Activated CD4-positive, alpha-beta memory T cell treated with anti-CD3 and anti-CD28 coated beads, Interleukin-2, amount 10 ng/mL, durations not matched to agents 7 days and 5 days (primary cell): ENCODE data around the gene LRP1. TPM values are rescaled to one million over a fixed set of nuclear protein-coding genes. Genes with fewer than 3 reads are reported as not detected.

Experiments
- CTCF ChIA-PET: fragments of 350-600 bp; sonication (Branson Sonifier 250); formaldehyde crosslinking; loops from one replicate; lab custom pipeline; 2021; ENCODE audit warnings: antibody characterized with exemption, inconsistent platforms; lab: Charles Lee
- POLR2A ChIA-PET: fragments of 350-600 bp; sonication (Branson Sonifier 250); formaldehyde crosslinking; loops from one replicate; lab custom pipeline; 2021; ENCODE audit warnings: antibody characterized with exemption; lab: Charles Lee
- DNase-seq: peaks from one replicate; pipeline ENCODE4 v3.0.0-alpha.2; 2020
- H3K27ac Mint-ChIP-seq: one replicate; pipeline ENCODE4 v1.8.0; 2021; ENCODE audit warnings: mild to moderate bottlenecking, mixed read lengths
- H3K27me3 Mint-ChIP-seq: one replicate; pipeline ENCODE4 v1.8.0; 2021; ENCODE audit warnings: mixed read lengths
- H3K36me3 Mint-ChIP-seq: one replicate; pipeline ENCODE4 v1.8.0; 2021; ENCODE audit warnings: low read depth, mixed read lengths
- H3K4me1 Mint-ChIP-seq: one replicate; pipeline ENCODE4 v1.8.0; 2021; ENCODE audit warnings: mixed read lengths
- H3K4me3 Mint-ChIP-seq: one replicate; pipeline ENCODE4 v1.8.0; 2021; ENCODE audit warnings: mild to moderate bottlenecking, mixed read lengths
- H3K9me3 Mint-ChIP-seq: one replicate; pipeline ENCODE4 v1.8.0; 2021; ENCODE audit warnings: mixed read lengths
- total RNA-seq, 2 experiments: library from RNA; stranded (reverse); gene quantifications; one replicate each; pipeline ENCODE4 v1.2.3, GENCODE V29; 2021

LRP1 gene
- total RNA-seq, 2 experiments from 2014 or later, result 0.60 to 0.86 TPM

GRCh38 chr12:57210461-57210860, 82.2 kb downstream of the LRP1 start:
- Mint-ChIP-seq H3K4me3 (no peak overlapping the region), H3K4me1 (peaks cover 22% of the 10 kb centered on the region)

GRCh38 chr12:57210926-57211692, 82.8 kb downstream of the LRP1 start:
- POLR2A ChIA-PET, result no interaction called here
- Mint-ChIP-seq H3K27ac (no peak overlapping the region), H3K27me3 (peaks cover 29% of the 10 kb centered on the region), H3K9me3 (no peaks in the 10 kb centered on the region), H3K4me3 (no peak overlapping the region), H3K4me1 (peaks cover 29% of the 10 kb centered on the region), H3K36me3 (no peaks in the 10 kb centered on the region)
- CTCF ChIA-PET, result interaction anchor here (1.0 kb wide), 1 partner anchor 33 kb away, joined by 3 read pairs; no protein-coding TSS in a partner anchor
- DNase-seq, result no peak

More at GRCh38 chr12:57210461-57210860, 82.2 kb downstream of the LRP1 start:
- ChIA-PET POLR2A (no interaction called here), CTCF (interaction anchor here (1.0 kb wide), 1 partner anchor 34 kb away, joined by 3 read pairs; no protein-coding TSS in a partner anchor)
- peaks cover 23% of the 10 kb centered on the region for H3K27me3 Mint-ChIP-seq
- DNase-seq, result no peak
- H3K9me3 Mint-ChIP-seq, result no peaks in the 10 kb centered on the region
- H3K36me3 Mint-ChIP-seq, result no peaks in the 10 kb centered on the region
- no peak overlapping the region for H3K27ac Mint-ChIP-seq

- peaks cover 30% of the 10 kb centered on the region for H3K27me3 Mint-ChIP-seq
- CTCF ChIA-PET, result interaction anchor here (1.0 to 8.5 kb wide), 4 partner anchors 15 to 50 kb away, joined by 3 to 253 read pairs (median 57); partner anchors contain the start of gene SHMT2
- no peaks in the 10 kb centered on the region for H3K36me3 Mint-ChIP-seq
- peaks cover 30% of the 10 kb centered on the region for H3K4me1 Mint-ChIP-seq
- H3K9me3 Mint-ChIP-seq, result no peaks in the 10 kb centered on the region
- DNase-seq, result no peak
- no peak overlapping the region for H3K27ac Mint-ChIP-seq
- POLR2A ChIA-PET, result no interaction called here
- H3K4me3 Mint-ChIP-seq, result no peak overlapping the region
Measured at GRCh38 chr12:57211791-57212700, 83.8 kb downstream of the LRP1 start.

GRCh38 chr12:57212701-57213057, 84.4 kb downstream of the LRP1 start:
- CTCF ChIA-PET, result interaction anchor here (0.7 to 8.5 kb wide), 12 partner anchors 15 to 240 kb away, joined by 3 to 253 read pairs (median 4); partner anchors contain the start of gene SHMT2
- no peaks in the 10 kb centered on the region for H3K36me3 Mint-ChIP-seq

GRCh38 chr12:57213058-57213715, 84.9 kb downstream of the LRP1 start:
- Mint-ChIP-seq H3K9me3 (no peaks in the 10 kb centered on the region), H3K4me3 (no peak overlapping the region), H3K36me3 (no peaks in the 10 kb centered on the region), H3K4me1 (peaks cover 39% of the 10 kb centered on the region), H3K27me3 (peaks cover 41% of the 10 kb centered on the region), H3K27ac (peak overlapping the region; percentile 3)
- DNase-seq, result peak; percentile 87
- ChIA-PET POLR2A (interaction anchor here (1.8 to 3.0 kb wide), 3 partner anchors 25 to 101 kb away, joined by 6 to 28 read pairs (median 24); a partner anchor contains a TSS), CTCF (interaction anchor here (0.6 to 8.5 kb wide), 29 partner anchors 10 to 1525 kb away, joined by 3 to 253 read pairs (median 3); partner anchors contain the start of gene SHMT2)

More at GRCh38 chr12:57212701-57213057, 84.4 kb downstream of the LRP1 start:
- POLR2A ChIA-PET, result interaction anchor here (3.0 kb wide), 1 partner anchor 29 kb away, joined by 28 read pairs; no protein-coding TSS in a partner anchor
- no peak overlapping the region for H3K4me3 Mint-ChIP-seq
- H3K27me3 Mint-ChIP-seq, result peaks cover 36% of the 10 kb centered on the region
- no peak overlapping the region for H3K27ac Mint-ChIP-seq
- no peaks in the 10 kb centered on the region for H3K9me3 Mint-ChIP-seq
- peaks cover 36% of the 10 kb centered on the region for H3K4me1 Mint-ChIP-seq
- DNase-seq, result no peak

- no peaks in the 10 kb centered on the region for H3K9me3 Mint-ChIP-seq
- ChIA-PET POLR2A (interaction anchor here (1.8 to 3.0 kb wide), 4 partner anchors 16 to 102 kb away, joined by 6 to 28 read pairs (median 22); partner anchors contain the start of gene SHMT2), CTCF (interaction anchor here (0.6 to 8.5 kb wide), 29 partner anchors 9 to 1526 kb away, joined by 3 to 253 read pairs (median 3); partner anchors contain the start of genes INHBE and SHMT2)
- H3K36me3 Mint-ChIP-seq, result no peaks in the 10 kb centered on the region
- H3K4me3 Mint-ChIP-seq, result no peak overlapping the region
- peaks cover 48% of the 10 kb centered on the region for H3K27me3 Mint-ChIP-seq
- no peak overlapping the region for H3K27ac Mint-ChIP-seq
- H3K4me1 Mint-ChIP-seq, result peaks cover 39% of the 10 kb centered on the region
- DNase-seq, result no peak
Measured at GRCh38 chr12:57213763-57214397, 85.6 kb downstream of the LRP1 start.

- CTCF ChIA-PET, result interaction anchor here (0.7 to 8.5 kb wide), 15 partner anchors 9 to 263 kb away, joined by 3 to 253 read pairs (median 4); partner anchors contain the start of genes INHBE and SHMT2
- peaks cover 39% of the 10 kb centered on the region for H3K4me1 Mint-ChIP-seq
- H3K27me3 Mint-ChIP-seq, result peaks cover 53% of the 10 kb centered on the region
- no peak overlapping the region for H3K4me3 Mint-ChIP-seq
- POLR2A ChIA-PET, result interaction anchor here (1.8 to 3.0 kb wide), 4 partner anchors 15 to 102 kb away, joined by 6 to 28 read pairs (median 22); partner anchors contain the start of gene SHMT2
- no peak overlapping the region for H3K27ac Mint-ChIP-seq
- DNase-seq, result peak; percentile 74
- no peaks in the 10 kb centered on the region for H3K36me3 Mint-ChIP-seq
- H3K9me3 Mint-ChIP-seq, result no peaks in the 10 kb centered on the region
Measured at GRCh38 chr12:57214398-57214781, 86.1 kb downstream of the LRP1 start.

- Mint-ChIP-seq H3K36me3 (no peaks in the 10 kb centered on the region), H3K9me3 (no peaks in the 10 kb centered on the region), H3K4me3 (no peak overlapping the region), H3K4me1 (peaks cover 39% of the 10 kb centered on the region), H3K27ac (no peak overlapping the region), H3K27me3 (peaks cover 59% of the 10 kb centered on the region)
- CTCF ChIA-PET, result interaction anchor here (0.7 to 8.5 kb wide), 7 partner anchors 8 to 262 kb away, joined by 3 to 253 read pairs (median 6); partner anchors contain the start of gene SHMT2
- POLR2A ChIA-PET, result interaction anchor here (1.0 to 3.0 kb wide), 5 partner anchors 10 to 103 kb away, joined by 4 to 28 read pairs (median 19); partner anchors contain the start of gene SHMT2
- DNase-seq, result no peak
Measured at GRCh38 chr12:57215065-57215464, 86.8 kb downstream of the LRP1 start.

- H3K27ac Mint-ChIP-seq, result no peak overlapping the region
Measured at GRCh38 chr12:57215668-57216013, 87.4 kb downstream of the LRP1 start.

GRCh38 chr12:57216014-57216911, 88.0 kb downstream of the LRP1 start, which contains the start of gene NXPH4:
NXPH4 (plus strand) TSS chr12:57216794; CDS start chr12:57216970, 176 bp downstream.
- CTCF ChIA-PET, result interaction anchor here (0.7 to 8.5 kb wide), 3 partner anchors 11 to 86 kb away, joined by 3 to 253 read pairs (median 110); partner anchors contain the start of gene SHMT2
- Mint-ChIP-seq H3K4me1 (peaks cover 42% of the 10 kb centered on the region), H3K4me3 (peak within 1 kb of the TSS; percentile 70), H3K27me3 (peaks cover 67% of the 10 kb centered on the region), H3K9me3 (no peaks in the 10 kb centered on the region), H3K36me3 (peaks cover 3% of the 10 kb centered on the region), H3K27ac (no peak within 1 kb of the TSS)
- peak; percentile 56 for DNase-seq
- POLR2A ChIA-PET, result interaction anchor here (1.0 to 3.0 kb wide), 5 partner anchors 9 to 105 kb away, joined by 3 to 24 read pairs (median 6); partner anchors contain the start of genes SHMT2 and STAT6

More at GRCh38 chr12:57215668-57216013, 87.4 kb downstream of the LRP1 start:
- peak; percentile 65 for DNase-seq
- H3K4me1 Mint-ChIP-seq, result peaks cover 39% of the 10 kb centered on the region
- ChIA-PET POLR2A (interaction anchor here (1.0 to 3.0 kb wide), 4 partner anchors 10 to 26 kb away, joined by 4 to 28 read pairs (median 22); partner anchors contain the start of gene SHMT2), CTCF (interaction anchor here (0.7 to 8.5 kb wide), 3 partner anchors 12 to 86 kb away, joined by 3 to 253 read pairs (median 110); partner anchors contain the start of gene SHMT2)
- peak overlapping the region; percentile 66 for H3K4me3 Mint-ChIP-seq
- H3K36me3 Mint-ChIP-seq, result no peaks in the 10 kb centered on the region
- H3K27me3 Mint-ChIP-seq, result peaks cover 61% of the 10 kb centered on the region
- no peaks in the 10 kb centered on the region for H3K9me3 Mint-ChIP-seq
